HG02981 (cell line): ENCODE results near the gene EIF2AK3.
"Not testable (repeated sequence)": the region's sequence is repeated elsewhere in the genome, so short reads cannot be mapped to it uniquely, and the experiment has no call there.

Experiments
- ATAC-seq: cut with Tn5 transposase; IDR thresholded peaks from one replicate; pipeline ENCODE4 v1.9.1; 2021; ENCODE audit warnings: mild to moderate bottlenecking, moderate library complexity; ENCODE audit not compliant: unreplicated experiment

EIF2AK3 gene

GRCh38 chr2:88599527-88599926 lies 27.7 kb downstream of the EIF2AK3 start:
- no peak for ATAC-seq

DNA sequence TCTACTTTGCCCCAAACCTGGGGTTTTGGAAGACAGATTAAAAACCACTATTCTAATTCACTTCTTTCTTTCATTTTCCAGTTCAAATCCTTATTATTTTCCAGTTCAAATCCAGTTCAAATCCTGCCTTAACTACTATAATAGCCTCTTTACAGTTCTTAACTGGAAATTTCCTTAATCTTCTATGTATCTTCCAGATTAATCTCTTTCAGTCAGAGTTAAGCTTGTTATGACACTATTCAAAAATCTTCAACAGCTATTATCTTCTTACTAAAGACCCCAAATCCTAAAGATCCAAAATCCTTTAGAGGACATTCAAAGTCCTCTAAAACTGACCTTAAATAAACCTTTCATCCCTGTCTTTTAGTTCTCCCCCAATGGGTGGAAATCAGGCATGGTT lies 30.1 kb downstream of the EIF2AK3 start:
- ATAC-seq = no peak

DNA sequence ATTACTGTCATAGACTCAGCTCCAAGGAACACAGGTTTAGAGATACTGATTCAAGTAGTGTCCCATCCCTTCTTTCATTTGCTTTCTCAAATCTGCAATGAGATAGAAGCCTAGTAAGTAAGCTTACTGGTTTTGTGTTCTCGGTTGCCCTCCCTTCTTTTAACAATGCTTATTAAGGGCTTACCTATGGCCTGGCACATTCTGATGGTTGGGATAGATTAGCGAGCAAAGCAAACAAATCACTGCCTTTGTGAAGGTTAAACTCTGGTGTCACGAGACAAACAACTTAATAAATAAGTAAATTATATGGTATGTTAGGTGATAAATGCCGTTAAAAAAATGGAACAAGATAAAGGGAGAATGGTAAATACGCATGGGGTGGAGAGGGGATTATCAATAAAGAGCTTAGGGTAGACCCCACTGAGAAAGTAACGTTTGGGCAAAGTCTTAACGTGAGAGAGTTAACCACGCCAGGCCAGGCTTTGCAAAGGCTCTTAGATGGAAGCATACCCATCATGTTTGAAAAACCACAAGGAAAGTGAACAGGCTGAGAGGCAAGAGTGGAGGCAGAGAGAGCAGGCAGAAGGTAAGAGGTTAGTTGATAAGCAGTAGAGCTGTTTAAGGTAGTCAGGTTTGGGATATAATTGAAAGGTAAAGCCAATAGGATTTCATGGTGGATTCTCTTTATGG lies 31.0 kb downstream of the EIF2AK3 start:
- no peak for ATAC-seq

DNA sequence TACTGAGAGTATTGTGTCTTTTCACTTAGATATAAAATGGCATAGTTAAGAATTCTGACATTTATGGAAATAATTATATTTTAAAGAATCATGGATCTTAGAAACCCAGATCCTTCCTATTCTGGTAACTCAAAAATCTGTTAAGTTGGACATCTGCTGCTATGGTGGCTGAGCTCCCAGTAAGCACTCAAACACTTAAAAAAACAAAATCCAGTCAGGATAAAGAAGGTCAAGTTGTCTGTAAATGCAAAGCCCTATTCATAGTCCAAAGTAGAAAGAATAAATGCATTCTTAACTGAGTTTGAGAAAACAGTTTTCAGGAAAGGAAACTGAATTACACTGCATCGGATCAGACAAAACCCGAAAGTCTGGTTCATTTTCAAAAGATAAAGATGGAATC lies 35.6 kb downstream of the EIF2AK3 start:
- ATAC-seq = no peak

- ATAC-seq = peak; percentile 77
Measured at GRCh38 chr2:88590998-88591613, 36.2 kb downstream of the EIF2AK3 start.

GRCh38 chr2:88585969-88586368 lies 41.3 kb downstream of the EIF2AK3 start:
- no peak for ATAC-seq

DNA sequence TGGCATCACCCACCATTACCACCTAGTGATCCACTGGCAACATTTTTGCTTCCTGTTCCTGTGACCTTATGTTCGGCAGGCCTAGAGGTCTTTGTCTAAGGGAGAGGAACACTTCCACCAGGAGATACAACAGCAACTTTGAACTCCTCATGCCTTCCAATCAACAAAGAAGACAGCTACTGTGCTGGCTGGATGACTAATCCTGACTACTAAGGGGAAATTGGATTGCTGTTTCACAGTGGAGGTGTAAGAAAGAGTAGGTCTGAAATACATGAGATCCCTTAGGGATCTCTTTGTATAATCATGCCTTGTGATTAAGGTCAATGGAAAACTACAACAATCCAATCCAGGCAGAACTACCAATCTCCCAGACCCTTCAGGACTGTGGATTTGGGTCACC lies 45.2 kb downstream of the EIF2AK3 start:
- no peak for ATAC-seq

GRCh38 chr2:88580088-88580487 lies 47.2 kb downstream of the EIF2AK3 start:
- no peak for ATAC-seq

- ATAC-seq = no peak
Measured at GRCh38 chr2:88575630-88576029, 51.6 kb downstream of the EIF2AK3 start.

DNA sequence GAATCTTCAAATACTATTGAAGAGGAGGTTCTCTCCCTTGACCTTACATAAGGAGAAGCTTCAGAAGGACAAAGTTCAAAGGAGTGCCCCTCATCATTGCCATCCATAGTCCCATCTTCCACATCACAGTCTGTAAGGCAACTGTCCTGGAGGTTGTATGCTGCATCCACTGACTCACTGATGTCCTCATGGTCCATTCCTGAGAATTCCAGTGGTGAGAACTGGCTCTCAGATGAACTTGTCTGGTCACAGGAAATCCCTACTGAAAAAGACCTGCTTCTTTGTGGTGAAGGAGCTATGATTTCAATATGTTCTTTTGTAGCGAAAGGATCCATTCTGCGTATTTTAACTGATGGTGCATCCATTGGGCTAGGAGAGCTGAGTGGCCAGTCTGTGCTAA lies 52.2 kb downstream of the EIF2AK3 start:
- ATAC-seq = no peak

GRCh38 chr2:88574445-88574844 lies 52.8 kb downstream of the EIF2AK3 start:
- peak; percentile 71 for ATAC-seq

GRCh38 chr2:88568179-88568578 lies 59.1 kb downstream of the EIF2AK3 start:
- no peak for ATAC-seq

GRCh38 chr2:88564402-88564801 lies 62.9 kb downstream of the EIF2AK3 start:
- ATAC-seq = no peak

- no peak for ATAC-seq
Measured at GRCh38 chr2:88563129-88563528, 64.1 kb downstream of the EIF2AK3 start.

GRCh38 chr2:88561646-88562388 lies 65.4 kb downstream of the EIF2AK3 start:
- ATAC-seq = peak; percentile 58

GRCh38 chr2:88560619-88561307 lies 66.5 kb downstream of the EIF2AK3 start:
- ATAC-seq = no peak

DNA sequence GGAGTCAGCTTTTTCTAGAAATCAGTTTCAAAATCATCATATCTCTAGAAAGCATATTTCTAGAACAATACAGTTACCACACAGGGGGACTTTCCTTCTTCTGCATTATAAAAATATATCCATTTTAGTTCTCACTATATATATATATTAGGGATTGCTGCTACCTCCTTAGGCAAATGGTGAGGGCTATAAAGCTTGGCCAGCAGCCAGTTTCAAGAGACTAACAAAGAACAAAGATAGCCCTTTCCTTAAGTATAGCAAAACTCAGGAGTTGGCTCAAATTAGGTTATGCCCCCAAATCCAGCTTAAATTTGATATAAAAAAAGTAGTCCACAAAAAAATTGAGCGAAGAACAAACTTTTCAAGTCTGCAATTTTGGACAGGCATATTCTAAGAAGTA lies 70.0 kb downstream of the EIF2AK3 start:
- no peak for ATAC-seq

GRCh38 chr2:88556026-88556425 lies 71.2 kb downstream of the EIF2AK3 start:
- no peak for ATAC-seq

DNA sequence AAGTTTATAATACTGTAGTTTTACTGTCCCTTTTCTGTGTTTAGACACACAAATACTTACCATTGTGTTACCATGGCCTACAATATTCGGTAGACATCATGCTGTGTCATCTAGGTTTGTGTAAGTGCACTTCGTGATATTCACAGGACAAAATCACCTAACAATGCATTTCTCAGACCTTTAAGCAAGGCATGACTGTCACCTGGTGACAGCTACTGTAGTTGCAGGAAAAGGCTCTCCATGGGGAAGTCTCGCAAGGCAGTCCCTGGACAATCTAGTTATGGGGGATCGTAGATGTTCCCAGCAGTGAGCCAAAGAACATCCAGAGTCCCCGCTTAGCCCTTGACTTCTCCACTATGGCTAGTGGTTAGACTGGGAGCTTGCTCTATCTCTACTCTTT lies 73.1 kb downstream of the EIF2AK3 start:
- no peak for ATAC-seq

DNA sequence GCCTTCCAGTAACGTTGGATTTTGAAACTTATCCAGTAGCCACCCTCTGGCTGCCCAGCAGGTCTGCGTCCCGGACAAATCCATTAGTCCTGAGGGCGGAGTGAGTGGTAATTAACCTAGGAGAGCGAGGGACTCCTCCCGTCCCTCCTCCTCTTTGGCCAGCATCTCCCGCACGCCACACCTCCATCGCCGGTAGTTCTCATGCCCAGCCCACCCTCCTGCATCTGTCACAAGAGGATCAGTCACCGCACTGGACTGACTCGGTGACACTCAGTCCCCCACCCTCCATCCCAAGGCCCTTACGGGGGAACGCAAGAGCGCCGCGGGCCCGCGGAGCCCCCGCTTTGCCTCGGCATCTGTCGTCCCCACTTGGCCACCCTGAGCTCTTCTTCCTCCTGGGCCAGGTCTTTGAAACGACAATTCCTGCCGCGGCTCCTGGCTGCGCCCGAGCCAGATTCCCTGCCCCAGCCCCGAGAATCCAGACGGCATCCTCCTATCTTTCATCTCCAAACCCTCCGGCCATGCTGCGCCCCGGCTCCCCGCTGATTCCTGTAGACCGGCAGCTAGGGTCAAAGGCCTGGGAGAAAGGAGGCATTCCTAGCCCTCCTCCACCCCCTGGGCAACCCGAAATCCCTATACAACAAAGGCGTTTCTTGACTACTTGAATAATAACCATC lies 77.5 kb downstream of the EIF2AK3 start:
- ATAC-seq = no peak

GRCh38 chr2:88546291-88546690 lies 81.0 kb downstream of the EIF2AK3 start:
- ATAC-seq = not testable (repeated sequence)
